Suprapubic skin (tissue), 4 donors: Measurements from ENCODE around the gene HELZ2. TPM values are rescaled to one million over a fixed set of nuclear protein-coding genes. Genes with fewer than 3 reads are reported as not detected.
A peak's percentile ranks its signal among the peaks of the same experiment; 100 is the strongest.
"Not testable (repeated sequence)": the region's sequence is repeated elsewhere in the genome, so short reads cannot be mapped to it uniquely, and the experiment has no call there.

Experiments used
- DNase-seq, 2 donors: peaks; one replicate each; pipeline ENCODE4 v3.0.0-alpha.2; 2019; ENCODE audit warnings: low spot score in 2 of 2
- H3K27ac ChIP-seq: fragments of 200-600 bp; sonication (generic); one replicate; pipeline ENCODE4 v1.5.1; 2019
- H3K27me3 ChIP-seq: fragments of 200-600 bp; sonication (generic); one replicate; pipeline ENCODE4 v1.5.1; 2019
- H3K36me3 ChIP-seq: fragments of 200-600 bp; sonication (generic); one replicate; pipeline ENCODE4 v1.5.1; 2019
- H3K4me1 ChIP-seq: fragments of 200-600 bp; sonication (generic); one replicate; pipeline ENCODE4 v1.5.1; 2019
- H3K4me3 ChIP-seq: fragments of 200-600 bp; sonication (generic); one replicate; pipeline ENCODE4 v1.5.1; 2019; ENCODE audit warnings: mild to moderate bottlenecking
- H3K9me3 ChIP-seq: fragments of 200-600 bp; sonication (generic); one replicate; pipeline ENCODE4 v1.5.1; 2019
- EP300 ChIP-seq: sonication (generic); formaldehyde crosslinking; IDR thresholded peaks from one replicate; pipeline ENCODE4 v1.6.1; 2017; ENCODE audit warnings: antibody characterized with exemption
- POLR2A ChIP-seq, 2 donors: fragments of 450-650 bp; IDR thresholded peaks; one replicate each; pipeline ENCODE4 v1.6.1; 2017; ENCODE audit warnings: antibody characterized with exemption in 2 of 2, mild to moderate bottlenecking in 2 of 2, moderate library complexity in 2 of 2
- POLR2AphosphoS5 ChIP-seq, 3 donors: sonication (generic); formaldehyde crosslinking; IDR thresholded peaks; one replicate each; pipeline ENCODE4 v1.6.1; 2017; ENCODE audit warnings: antibody characterized with exemption in 3 of 3
- WGBS: methylation state at CpG from one replicate; pipeline ENCODE4 v1.1.5; 2018; 5-methylcytosine and 5-hydroxymethylcytosine counted together
- total RNA-seq, 4 donors: library from RNA; depleted of rRNA; stranded (reverse); fragments of >200 nt; gene quantifications; one replicate each; pipeline ENCODE4 v1.1.0, GENCODE V29; 2016
- TF ChIP-seq, protein P1 (sequence below), 2 donors: fragments of 200-600 bp in 1 of 2; fragments of 450-650 bp in 1 of 2; sonication (generic) in 1 of 2; IDR thresholded peaks; one replicate each; pipeline ENCODE4 v1.5.1; 2016 to 2019; ENCODE audit warnings: antibody characterized with exemption in 2 of 2, mild to moderate bottlenecking in 1 of 2, moderate library complexity in 1 of 2

HELZ2 gene
- total RNA-seq, 4 donors from 2014 or later: 22.8 to 36.6 (median 31.8) TPM

DNA sequence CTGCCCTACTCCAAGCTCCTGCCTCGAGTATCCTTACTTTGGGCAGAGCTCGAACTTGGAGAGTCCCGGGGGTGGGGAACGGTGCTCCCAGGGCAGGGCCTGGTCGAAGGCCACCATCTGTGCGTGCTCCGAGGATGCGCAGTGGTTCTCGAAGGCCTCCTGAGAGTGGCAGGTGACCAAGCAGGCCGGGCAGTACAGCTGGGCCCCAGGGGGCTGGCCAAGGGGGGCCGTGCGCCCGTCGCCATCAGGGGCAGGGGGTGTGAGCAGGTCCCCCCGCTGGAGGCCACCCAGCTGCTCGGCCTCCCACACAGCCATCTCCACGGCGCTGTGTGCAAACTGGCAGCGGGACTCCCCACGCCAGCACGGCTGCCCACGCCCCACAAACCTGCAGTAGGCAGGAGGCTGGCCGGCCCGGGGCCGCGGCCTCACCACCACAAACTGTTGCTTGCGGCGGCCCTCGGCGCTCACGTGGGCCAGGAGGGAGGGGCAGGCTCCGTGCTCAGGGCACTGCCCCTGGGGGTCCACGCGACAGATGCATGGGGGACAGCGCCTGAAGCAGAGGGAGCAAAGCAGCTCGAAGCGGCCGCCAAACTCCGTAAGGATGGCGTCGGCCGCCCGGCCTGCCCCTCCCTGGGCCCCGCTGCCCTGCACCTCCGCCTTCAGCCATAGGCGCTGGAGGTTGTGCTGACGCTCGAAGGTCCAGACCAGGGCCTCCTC, 1.8 kb downstream of the HELZ2 start:
- H3K9me3 ChIP-seq: no peaks in the 10 kb centered on the region
- no peak overlapping the region for H3K27ac ChIP-seq
- TF ChIP-seq, protein P1, sequence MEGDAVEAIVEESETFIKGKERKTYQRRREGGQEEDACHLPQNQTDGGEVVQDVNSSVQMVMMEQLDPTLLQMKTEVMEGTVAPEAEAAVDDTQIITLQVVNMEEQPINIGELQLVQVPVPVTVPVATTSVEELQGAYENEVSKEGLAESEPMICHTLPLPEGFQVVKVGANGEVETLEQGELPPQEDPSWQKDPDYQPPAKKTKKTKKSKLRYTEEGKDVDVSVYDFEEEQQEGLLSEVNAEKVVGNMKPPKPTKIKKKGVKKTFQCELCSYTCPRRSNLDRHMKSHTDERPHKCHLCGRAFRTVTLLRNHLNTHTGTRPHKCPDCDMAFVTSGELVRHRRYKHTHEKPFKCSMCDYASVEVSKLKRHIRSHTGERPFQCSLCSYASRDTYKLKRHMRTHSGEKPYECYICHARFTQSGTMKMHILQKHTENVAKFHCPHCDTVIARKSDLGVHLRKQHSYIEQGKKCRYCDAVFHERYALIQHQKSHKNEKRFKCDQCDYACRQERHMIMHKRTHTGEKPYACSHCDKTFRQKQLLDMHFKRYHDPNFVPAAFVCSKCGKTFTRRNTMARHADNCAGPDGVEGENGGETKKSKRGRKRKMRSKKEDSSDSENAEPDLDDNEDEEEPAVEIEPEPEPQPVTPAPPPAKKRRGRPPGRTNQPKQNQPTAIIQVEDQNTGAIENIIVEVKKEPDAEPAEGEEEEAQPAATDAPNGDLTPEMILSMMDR (IDR thresholded peaks at IDR 0.05): no peak
- no peak for TF ChIP-seq POLR2AphosphoS5 (IDR thresholded peaks at IDR 0.05)
- no peak for TF ChIP-seq EP300
- TF ChIP-seq POLR2A (IDR thresholded peaks at IDR 0.05): no peak

DNA sequence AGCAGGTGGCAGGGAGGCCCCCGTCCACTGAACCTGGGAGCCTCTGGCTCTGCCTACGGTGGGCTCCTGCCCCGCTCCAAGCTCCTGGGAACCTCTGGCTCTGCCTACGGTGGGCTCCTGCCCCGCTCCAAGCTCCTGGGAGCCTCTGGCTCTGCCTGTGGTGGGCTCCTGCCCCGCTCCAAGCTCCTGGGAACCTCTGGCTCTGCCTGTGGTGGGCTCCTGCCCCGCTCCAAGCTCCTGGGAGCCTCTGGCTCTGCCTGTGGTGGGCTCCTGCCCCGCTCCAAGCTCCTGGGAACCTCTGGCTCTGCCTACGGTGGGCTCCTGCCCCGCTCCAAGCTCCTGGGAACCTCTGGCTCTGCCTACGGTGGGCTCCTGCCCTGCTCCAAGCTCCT, 3.0 kb downstream of the HELZ2 start:
- not testable (repeated sequence) for DNase-seq, H3K9me3 ChIP-seq, H3K27ac ChIP-seq, H3K27me3 ChIP-seq, H3K36me3 ChIP-seq, H3K4me3 ChIP-seq
- WGBS: 73% methylated on average over 7 of the region's 11 CpGs
- peaks cover 25% of the 10 kb centered on the region for H3K4me1 ChIP-seq

More for the DNA sequence above, 1.8 kb downstream of the HELZ2 start:
- no peaks in the 10 kb centered on the region for H3K27me3 ChIP-seq
- H3K36me3 ChIP-seq: no peaks in the 10 kb centered on the region
- no peak for DNase-seq
- peaks cover 25% of the 10 kb centered on the region for H3K4me1 ChIP-seq
- no CpG with 5 or more reads among the region's 48 CpGs for WGBS
- H3K4me3 ChIP-seq: no peak overlapping the region

DNA sequence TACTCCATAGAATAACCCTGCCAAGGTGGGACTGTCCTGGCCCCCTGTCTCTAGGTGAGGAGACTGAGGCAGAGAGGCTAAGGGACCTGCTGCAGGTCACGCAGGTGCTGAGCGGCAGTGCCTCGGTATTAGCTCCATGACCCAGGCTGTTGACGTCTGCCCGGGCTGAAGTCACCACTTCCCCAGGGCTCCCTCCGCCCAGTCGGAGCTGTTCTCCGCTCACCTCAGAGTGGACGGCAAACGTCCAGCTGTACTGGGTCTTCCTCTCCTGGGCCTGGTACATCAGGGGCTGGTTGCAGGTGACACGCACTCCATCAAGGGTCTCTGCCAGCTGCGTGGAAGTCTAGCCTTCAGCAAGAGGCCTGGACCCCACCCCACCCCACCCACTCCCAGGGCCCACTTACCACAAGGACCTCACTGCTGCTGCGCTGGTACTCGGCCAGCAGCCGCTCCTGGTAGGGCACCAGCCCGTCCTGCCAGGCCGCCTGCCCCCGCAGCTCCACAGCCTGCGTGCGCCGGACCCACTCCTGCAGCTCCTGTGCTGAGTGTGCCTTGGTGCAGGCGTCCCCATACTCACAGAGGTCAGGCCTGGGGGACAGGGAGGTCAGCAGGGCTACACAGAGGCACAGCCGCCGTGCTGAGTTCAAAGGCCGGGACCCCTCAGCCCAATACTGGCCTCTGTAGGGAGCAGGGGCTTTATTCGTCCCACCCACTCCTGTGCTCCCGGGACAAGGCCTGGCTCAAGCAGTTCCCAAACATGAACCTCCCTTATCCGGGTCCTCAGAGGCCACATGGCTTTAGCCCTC, 3.6 kb downstream of the HELZ2 start:
- 94% methylated on average over 11 of the region's 28 CpGs for WGBS
- no peak for TF ChIP-seq POLR2AphosphoS5 (IDR thresholded peaks at IDR 0.05)
- TF ChIP-seq EP300: no peak
- no peak for TF ChIP-seq POLR2A (IDR thresholded peaks at IDR 0.05)
- TF ChIP-seq, protein P1 (IDR thresholded peaks at IDR 0.05): no peak
- H3K36me3 ChIP-seq: peaks cover 12% of the 10 kb centered on the region
- H3K9me3 ChIP-seq: no peaks in the 10 kb centered on the region
- no peak overlapping the region for H3K4me3 ChIP-seq
- peaks cover 25% of the 10 kb centered on the region for H3K4me1 ChIP-seq
- H3K27me3 ChIP-seq: no peaks in the 10 kb centered on the region
- no peak overlapping the region for H3K27ac ChIP-seq
- DNase-seq: no peak

DNA sequence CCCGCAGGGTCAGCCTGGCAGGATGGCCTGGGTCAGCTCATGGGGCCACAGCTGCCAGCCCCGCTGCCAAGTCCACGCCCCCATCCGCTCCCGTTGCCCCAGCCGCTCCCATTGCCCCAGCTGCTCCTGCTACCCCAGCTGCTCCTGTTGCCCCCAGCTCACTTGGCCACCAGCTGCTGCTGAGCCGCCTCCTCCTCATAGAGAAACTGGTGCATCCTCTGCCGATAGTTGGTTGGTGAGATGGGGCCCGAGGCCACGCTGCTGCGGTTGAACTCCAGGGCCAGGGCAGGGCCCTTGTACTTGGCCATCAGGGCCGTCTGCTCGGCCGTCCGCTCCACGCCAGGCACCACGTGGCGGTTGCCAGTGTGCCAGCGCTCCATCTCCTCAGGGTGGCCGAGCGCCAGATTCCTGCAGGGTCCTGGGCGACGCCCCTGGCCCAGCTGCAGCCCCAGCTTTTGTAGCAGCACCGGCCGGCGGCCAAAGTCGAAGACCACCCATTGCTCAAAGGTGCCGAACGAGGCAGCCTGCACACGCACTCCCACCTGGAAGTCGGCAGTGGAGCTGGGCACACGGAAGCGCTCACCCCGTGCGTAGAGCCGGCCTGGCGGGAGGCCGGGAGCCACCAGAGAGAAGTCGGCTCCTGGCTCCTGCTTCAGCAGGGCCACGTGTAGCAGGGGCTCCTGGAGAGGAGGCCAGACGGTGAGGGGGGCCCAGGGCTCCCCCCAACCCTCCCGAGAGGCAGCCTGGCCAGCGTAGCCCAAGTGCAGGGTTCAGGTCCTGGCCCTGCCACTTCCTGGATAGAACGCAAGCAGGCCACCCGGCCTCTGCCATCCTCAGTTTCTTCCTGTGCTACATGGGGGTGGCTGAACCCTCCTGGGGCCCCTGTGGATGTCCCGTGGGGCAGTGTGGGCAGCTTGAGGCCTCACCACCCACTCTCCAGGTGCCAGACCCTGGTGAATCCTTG, 4.8 kb downstream of the HELZ2 start:
- H3K36me3 ChIP-seq: peaks cover 24% of the 10 kb centered on the region
- no peak for DNase-seq
- whole genome bisulfite sequencing: 79% methylated on average over 12 of the region's 46 CpGs
- no peaks in the 10 kb centered on the region for H3K9me3 ChIP-seq
- H3K27me3 ChIP-seq: no peaks in the 10 kb centered on the region
- no peak overlapping the region for H3K27ac ChIP-seq
- no peak overlapping the region for H3K4me3 ChIP-seq
- H3K4me1 ChIP-seq: peaks cover 16% of the 10 kb centered on the region
- TF ChIP-seq POLR2A (IDR thresholded peaks at IDR 0.05): no peak

DNA sequence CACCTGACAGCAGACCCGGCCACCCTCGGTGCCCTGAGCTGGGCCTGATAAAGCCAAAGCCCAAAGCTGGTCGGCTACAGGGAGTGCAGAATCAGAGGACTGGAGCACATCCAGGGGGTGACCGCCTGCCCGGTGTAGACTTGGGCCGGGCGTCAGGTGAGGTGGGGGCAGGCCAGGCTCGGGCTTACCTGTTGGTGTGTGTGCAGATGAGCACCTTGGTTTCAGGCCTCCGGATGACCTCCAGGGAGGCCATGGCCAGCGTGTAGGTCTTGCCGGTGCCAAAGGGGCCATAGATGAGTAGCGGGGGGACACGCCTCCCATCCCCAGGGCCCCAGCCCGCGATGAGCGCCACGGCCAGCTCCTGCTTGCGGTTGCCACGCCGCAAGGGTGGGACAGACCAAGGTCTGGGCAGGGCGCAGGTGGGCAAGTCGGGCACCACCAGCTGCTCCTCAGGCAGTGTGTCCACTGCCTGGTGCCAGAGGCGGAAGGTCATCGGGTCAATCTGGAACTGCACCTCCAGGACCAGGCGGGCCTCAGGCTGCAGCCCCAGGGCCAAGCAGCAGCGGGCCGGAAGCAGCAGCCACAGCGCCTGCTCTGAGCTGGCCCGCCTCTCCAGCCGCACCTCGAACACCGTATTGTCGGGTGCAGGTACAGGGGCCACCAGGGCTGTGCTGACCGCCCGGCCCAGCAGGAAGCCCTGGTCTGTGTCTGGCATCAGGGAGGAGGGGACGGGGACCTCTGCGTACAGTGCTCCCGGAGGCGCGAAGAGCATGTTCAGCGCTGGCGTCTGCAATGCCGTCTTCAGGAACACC, 5.7 kb downstream of the HELZ2 start:
- TF ChIP-seq POLR2AphosphoS5 (IDR thresholded peaks at IDR 0.05): no peak
- no peak for TF ChIP-seq EP300
- no peak for TF ChIP-seq POLR2A (IDR thresholded peaks at IDR 0.05)
- TF ChIP-seq, protein P1 (IDR thresholded peaks at IDR 0.05): no peak
- Histone ChIP-seq H3K36me3 (peaks cover 33% of the 10 kb centered on the region), H3K4me3 (peak overlapping the region; percentile 7), H3K4me1 (peaks cover 10% of the 10 kb centered on the region), H3K27me3 (no peaks in the 10 kb centered on the region), H3K27ac (no peak overlapping the region), H3K9me3 (no peaks in the 10 kb centered on the region)
- DNase-seq: no peak
- WGBS: 87% methylated on average over 9 of the region's 43 CpGs
